GM21786 (cell line): ENCODE measurements around the gene TRIM73.
"Not testable (repeated sequence)": the region's sequence is repeated elsewhere in the genome, so short reads cannot be mapped to it uniquely, and the experiment has no call there.

Source experiments
- ATAC-seq: cut with Tn5 transposase; IDR thresholded peaks from one replicate; pipeline ENCODE4 v1.9.1; 2021; ENCODE audit not compliant: unreplicated experiment

TRIM73 gene

DNA sequence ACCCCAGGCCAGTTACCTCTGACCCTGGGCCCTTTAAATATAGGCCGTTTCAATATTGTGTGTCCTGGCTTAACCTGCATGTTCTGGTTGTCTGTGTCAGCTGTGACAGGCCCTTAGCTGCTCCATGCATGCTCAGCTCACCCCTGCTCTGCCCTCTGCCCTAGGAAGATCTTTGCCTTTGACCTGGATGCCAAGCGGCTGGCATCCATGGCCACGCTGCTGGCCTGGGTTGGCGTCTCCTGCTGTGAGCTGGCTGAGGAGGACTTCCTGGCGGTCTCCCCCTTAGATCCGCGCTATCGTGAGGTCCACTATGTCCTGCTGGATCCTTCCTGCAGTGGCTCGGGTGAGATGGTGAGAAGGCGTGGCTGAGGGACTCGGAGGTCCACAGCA, 20.0 kb downstream of the TRIM73 start:
- not testable (repeated sequence) for ATAC-seq

DNA sequence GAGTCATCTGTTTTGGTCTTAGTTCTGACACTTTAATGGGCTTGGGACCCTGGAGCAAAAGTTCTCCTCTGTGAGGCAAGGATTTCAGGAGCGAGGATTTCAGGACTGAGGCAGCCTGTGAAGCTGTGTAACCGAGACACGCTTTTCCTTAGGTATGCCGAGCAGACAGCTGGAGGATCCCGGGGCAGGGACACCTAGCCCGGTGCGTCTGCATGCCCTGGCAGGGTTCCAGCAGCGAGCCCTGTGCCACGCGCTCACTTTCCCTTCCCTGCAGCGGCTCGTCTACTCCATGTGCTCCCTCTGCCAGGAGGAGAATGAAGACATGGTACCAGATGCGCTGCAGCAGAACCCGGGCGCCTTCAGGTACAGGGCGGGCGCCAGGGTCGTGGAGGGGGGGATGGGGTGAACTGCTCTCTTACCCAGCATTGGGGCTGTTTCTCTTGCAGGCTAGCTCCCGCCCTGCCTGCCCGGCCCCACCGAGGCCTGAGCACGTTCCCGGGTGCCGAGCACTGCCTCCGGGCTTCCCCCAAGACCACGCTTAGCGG, 20.5 kb downstream of the TRIM73 start:
- not testable (repeated sequence) for ATAC-seq

DNA sequence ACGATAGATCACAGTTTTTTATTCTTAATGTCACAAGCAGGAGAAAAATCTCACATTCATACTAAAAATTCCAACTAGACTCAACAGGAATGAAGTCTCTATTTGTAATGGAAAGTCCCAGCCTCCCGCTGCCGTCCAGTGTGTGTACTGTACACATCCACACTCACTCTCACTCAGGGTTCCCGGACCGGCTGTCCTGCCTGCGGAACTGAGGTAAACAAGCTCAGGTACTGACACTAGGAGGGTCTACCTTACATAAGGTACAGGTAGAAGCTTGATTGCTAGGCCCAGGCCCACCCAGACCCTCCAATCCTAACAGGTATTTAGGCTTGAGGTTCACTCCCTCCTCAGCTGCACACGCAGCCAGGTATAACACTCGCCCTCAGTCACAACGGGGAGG, 21.4 kb downstream of the TRIM73 start:
- ATAC-seq, result not testable (repeated sequence)

DNA sequence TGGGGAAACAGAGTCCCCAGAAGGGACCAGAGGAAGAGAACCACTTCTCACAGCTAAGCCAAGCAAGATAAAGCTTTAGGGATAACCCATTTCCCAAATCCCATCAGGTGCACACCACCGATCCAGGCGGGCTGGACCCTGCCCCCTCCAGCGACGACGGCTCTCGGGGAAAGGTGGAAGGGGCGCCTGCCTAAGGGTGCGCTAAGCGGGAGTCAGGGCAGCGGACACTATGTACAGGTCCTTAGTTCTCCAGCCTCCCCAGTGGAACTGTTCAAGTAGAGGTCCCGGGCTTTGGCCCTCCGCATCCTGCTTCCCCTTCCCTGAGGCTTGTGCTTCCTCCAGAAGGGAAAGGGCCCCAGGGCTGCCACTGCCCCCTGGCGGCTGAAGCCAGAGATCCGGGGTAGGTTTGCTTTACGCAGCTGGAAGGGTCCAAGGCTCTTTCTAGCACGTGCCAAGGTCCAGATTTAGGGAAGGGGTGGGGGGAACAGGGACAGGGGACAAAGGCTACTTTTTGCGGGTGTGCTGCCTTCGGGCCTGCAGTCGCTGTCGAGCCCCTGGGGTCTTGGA, 22.9 kb downstream of the TRIM73 start:
- ATAC-seq, result not testable (repeated sequence)

DNA sequence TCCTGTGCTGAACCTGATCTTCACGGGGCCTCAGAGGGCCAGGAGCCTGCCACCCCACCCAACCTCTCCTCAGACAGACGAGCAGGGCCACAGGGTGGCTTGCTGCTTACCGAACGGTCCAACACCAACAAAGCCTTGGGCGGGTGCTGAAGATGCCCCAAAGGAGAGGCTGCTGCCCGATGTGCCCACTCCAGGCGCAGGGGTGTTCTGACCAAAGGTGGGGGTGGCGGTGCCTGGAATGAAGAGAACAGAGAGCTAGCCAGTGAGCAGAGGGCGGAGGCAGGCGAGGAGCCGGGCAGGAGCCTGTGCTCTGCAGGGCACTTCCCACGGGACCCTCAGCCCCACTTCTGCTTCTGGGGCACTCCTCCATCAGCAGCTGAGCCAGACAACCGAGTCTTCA, 23.8 kb downstream of the TRIM73 start:
- not testable (repeated sequence) for ATAC-seq

DNA sequence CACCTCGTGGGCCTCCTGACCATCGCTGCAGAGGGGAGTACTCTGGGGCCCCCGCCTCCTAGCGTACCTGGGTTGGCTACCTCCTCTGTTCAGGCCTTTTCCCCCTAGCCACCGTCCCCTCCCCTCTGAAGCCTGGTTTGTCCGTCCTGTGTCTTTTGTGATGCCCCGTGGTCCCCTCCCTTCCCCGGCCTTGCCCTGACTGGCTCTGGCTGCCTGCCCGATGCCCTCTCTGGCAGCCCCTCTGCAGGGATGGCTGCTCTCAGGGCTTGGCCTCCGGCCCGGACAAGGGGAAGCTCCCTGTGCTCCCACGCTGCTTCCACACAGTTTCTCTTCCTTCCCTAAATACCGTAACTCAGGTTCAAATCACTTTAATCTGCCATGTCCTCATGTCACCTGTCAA, 24.3 kb downstream of the TRIM73 start:
- not testable (repeated sequence) for ATAC-seq

DNA sequence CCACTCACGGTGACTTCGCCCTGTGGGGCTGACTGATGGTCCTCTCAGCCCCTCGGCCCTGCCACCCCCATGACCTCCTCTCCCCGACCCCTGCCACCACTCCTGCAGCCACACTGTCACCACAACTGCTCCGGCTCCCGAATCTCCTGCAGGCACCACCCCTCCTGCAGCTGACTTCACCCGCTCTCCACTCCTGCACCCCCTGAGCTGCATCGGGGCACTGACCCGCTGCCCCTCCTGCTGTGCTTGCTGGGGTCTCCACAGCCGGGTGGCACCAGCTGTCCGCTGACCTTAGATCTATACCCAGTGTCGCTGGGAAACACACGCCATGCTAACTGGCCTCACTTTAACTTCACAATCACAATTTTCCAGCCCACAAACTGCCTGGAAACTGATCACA, 24.7 kb downstream of the TRIM73 start:
- ATAC-seq, result not testable (repeated sequence)

DNA sequence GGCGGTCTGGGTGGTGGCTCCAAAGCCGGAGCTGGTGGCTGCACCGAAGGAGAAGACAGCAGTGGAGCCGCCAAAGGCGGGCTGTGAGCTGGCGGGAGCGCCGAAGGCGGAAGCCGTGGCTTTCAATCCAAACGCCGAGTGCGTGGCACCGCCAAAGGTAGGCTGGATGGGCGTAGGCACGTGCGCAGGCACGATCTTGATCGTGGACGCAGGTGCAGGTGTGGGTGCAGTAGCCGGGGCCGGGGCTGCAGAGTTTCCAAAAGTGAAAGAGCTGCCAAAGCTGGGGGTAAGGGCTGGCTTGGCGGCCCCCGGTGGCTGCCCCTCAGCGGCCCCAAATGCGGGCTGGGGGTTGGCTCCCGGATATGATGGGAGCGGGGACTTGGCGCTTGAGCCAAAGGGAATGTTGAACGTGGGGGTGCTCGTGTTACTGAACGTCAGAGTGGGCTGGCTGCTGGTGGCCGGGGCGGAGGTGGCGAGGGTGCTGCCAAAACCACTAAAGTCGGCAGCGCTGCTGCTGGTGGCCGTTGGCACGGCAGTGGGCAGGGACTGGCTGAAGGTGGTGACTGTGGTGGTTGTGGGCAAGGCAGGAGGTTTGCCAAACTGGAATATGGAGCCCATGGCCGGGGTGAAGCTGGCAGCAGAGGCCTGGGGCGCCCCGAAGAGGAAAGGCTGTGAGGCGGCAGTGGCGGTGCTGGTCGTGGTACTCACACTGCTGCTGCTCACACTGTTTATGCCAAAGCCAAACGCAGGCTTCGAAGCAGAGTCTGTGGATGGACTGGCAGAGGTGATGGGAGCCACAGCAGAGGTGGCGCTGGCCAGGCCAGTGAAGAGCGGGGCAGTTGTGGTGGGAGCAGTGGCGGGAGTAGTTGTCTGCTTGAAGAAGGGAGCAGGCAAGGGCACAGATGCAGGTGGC, 26.6 kb downstream of the TRIM73 start:
- not testable (repeated sequence) for ATAC-seq

DNA sequence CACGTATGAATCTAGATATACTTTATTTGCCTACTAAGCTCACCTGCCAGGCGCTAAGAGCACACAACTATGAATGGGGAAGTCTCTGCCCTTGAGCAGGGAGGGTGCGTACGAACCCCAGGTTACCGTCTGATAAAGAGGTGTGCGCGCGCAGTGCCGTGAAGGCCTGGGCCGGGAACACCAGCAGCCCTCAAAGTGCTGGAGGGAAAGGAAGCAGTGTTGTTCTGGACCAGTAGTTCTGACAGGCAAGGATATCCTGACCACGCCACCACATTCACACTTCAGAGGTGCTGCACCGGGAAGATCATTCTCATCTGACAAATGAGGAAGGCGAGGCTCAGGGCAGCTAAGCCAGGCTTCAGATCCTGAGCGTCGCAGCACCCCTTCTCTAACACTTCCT, 28.1 kb downstream of the TRIM73 start:
- ATAC-seq, result not testable (repeated sequence)

DNA sequence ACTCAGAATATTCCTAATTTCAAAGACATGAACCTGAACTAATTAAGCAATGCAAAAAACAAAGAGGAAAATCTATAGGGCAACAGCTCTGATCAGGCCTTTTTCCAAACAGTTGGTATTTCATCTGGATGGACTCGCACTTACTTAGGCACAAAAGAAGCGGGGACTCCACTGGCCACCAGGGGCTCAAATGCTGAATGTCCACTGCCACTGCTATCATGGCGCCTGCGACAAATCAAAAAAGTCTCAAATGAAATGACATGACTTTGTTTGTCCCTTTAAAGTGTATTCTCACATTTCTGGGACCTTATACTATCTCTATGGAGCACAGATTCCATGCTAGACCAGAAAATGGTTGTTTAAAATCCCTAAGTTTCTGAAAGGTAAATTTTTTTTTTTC, 43.6 kb downstream of the TRIM73 start:
- ATAC-seq, result not testable (repeated sequence)

DNA sequence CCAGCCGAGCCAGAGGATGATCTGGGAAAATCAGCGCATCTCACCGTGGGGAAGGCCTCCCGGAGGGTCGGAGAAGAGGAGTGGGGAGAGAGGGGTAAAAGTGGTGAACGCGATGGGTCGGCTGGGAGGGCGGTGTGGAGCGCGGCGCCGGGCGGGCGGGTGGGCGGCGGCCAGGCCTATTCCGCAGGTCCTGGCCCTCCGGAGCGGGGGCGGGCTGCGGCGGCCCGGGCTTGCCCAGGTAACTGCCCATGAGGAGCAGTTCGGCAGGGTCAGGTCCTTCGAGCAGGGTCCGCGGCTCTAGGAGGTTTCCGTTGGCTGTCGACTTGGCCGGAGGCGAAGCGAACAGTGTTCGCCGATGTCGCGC, 46.7 kb downstream of the TRIM73 start:
- ATAC-seq, result peak; percentile 45

DNA sequence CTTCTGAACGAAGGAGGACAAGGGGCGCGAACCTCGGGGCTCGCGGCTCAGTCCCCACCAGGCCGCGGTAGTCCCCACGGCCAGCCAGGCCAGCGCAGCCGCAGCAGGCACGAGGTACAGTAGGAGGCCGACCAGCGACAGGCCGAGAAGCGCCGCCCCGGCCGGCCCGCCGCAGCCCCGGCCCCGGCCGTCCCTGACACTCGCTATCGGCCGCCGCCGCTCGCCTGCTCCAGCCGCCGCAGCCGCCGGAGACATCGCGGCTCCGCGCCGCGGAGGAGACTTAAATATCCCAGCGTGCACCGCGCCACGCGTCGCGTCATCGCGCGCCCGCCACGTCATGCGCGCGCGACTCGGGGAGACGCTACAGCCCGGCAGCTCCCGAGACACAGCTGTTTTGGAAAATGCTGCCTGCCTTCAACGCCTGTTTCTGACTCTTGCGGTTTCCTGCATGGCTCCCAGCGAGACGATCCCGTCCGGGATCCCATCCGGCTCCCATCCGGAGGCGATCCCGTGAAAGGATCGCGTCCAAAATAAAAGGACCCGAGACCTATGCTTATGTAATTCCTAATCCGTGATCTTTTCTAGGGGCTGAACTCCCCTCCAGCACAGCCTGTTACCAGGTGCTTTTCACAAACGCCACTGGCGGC, 47.2 kb downstream of the TRIM73 start:
- peak; percentile 75 for ATAC-seq

DNA sequence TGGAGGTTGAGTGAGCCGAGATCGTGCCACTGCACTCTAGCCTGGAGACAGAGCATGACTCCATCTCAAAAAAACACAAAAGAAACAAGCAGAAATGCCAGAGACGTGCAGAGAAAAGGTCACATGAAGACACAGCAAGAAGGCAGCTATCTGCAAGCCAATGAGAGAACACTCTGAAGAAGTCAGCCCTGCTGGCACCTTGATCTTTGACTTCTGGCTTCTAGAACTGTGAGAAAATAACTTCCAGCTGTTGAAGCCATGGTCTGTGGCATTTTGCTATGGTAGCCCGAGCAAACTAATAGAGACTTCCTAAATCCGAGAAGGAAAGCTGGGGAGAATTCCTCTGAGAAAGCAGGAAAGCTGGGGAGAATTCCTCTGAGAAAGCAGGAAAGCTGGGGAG, 54.5 kb downstream of the TRIM73 start:
- not testable (repeated sequence) for ATAC-seq

DNA sequence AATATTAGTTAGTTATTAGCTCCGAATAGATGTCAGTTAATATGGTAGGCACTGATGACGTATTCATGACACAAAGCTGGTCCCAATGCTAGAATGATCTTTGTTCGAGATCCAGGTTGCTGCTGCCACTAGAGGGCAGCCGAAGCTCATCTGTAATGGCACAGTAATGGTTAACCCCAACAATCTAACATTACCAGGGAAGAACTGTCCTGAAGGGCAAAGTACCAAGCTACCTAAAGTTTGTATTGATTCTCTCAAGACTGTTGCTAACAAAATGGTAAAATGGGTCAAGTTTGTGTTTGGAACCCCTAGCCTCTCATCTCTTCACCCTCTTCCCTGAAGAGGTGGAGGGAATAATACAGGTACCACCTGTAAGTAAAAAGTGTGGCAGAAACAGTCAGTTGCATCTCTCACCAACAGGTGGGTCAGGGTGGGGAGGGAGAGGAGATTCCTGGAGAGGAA, 57.1 kb downstream of the TRIM73 start:
- peak; percentile 80 for ATAC-seq
